Mesendoderm (in vitro differentiated cells): ENCODE data around the gene CAMKMT.
"Not testable (repeated sequence)": the region's sequence is repeated elsewhere in the genome, so short reads cannot be mapped to it uniquely, and the experiment has no call there.

Experiments used
- DNase-seq: peaks from one replicate; pipeline ENCODE4 v3.0.0; 2013
- H2AK5ac ChIP-seq: 2 replicates; pipeline ENCODE4 v1.6.1; 2013; ENCODE audit warnings: low read length, inconsistent platforms
- H2BK120ac ChIP-seq: 2 replicates; pipeline ENCODE4 v1.6.1; 2013; ENCODE audit warnings: low read depth, mild to moderate bottlenecking, low read length, moderate library complexity, mixed read lengths
- H2BK15ac ChIP-seq: replicated peaks from 2 replicates; pipeline ENCODE4 v1.6.1; 2013; ENCODE audit warnings: low read depth, mild to moderate bottlenecking, moderate library complexity
- H2BK5ac ChIP-seq: 2 replicates; pipeline ENCODE4 v1.6.1; 2013; ENCODE audit warnings: low read length, inconsistent platforms
- H3K18ac ChIP-seq: 2 replicates; pipeline ENCODE4 v1.6.1; 2013; ENCODE audit warnings: mild to moderate bottlenecking, low read length, mixed read lengths
- H3K23ac ChIP-seq: one replicate; pipeline ENCODE4 v1.6.1; 2013; ENCODE audit warnings: low read length
- H3K27ac ChIP-seq: 2 replicates; pipeline ENCODE4 v1.5.1; 2013; ENCODE audit warnings: low read depth, mild to moderate bottlenecking, inconsistent platforms, low read length, moderate library complexity
- H3K27me3 ChIP-seq: 2 replicates; pipeline ENCODE4 v1.6.1; 2013; ENCODE audit warnings: low read length, control low read depth, mild to moderate bottlenecking, inconsistent platforms; ENCODE audit not compliant: insufficient read depth, poor library complexity
- H3K36me3 ChIP-seq: 2 replicates; pipeline ENCODE4 v1.6.1; 2013; ENCODE audit warnings: low read length, inconsistent platforms; ENCODE audit not compliant: control insufficient read depth, insufficient read depth
- H3K4ac ChIP-seq: one replicate; pipeline ENCODE4 v1.6.1; 2013; ENCODE audit warnings: low read depth, mild to moderate bottlenecking, low read length, moderate library complexity
- H3K4me1 ChIP-seq: 2 replicates; pipeline ENCODE4 v1.6.1; 2013; ENCODE audit warnings: low read depth, low read length, inconsistent platforms; ENCODE audit not compliant: control insufficient read depth
- H3K4me2 ChIP-seq: 2 replicates; pipeline ENCODE4 v1.6.1; 2013; ENCODE audit warnings: low read length
- H3K4me3 ChIP-seq: 2 replicates; pipeline ENCODE4 v1.5.1; 2013; ENCODE audit warnings: mild to moderate bottlenecking, low read length
- H3K56ac ChIP-seq: one replicate; pipeline ENCODE4 v1.6.1; 2013; ENCODE audit warnings: low read length
- H3K79me1 ChIP-seq: 2 replicates; pipeline ENCODE4 v1.6.1; 2013; ENCODE audit warnings: low read length, inconsistent platforms
- H3K79me2 ChIP-seq: 2 replicates; pipeline ENCODE4 v1.6.1; 2013; ENCODE audit warnings: mild to moderate bottlenecking, low read length; ENCODE audit not compliant: control insufficient read depth, insufficient read depth
- H3K9ac ChIP-seq: 2 replicates; pipeline ENCODE4 v1.6.1; 2013; ENCODE audit warnings: low read length, inconsistent platforms
- H4K5ac ChIP-seq: one replicate; pipeline ENCODE4 v1.6.1; 2013; ENCODE audit warnings: low read length
- H4K8ac ChIP-seq: one replicate; pipeline ENCODE4 v1.6.1; 2013; ENCODE audit warnings: low read depth, mild to moderate bottlenecking, control low read depth, low read length, moderate library complexity
- WGBS: extraction: QIAGEN DNeasy Blood & Tissue Kit; methylation state at CpG from one replicate; pipeline ENCODE4 v1.1.7; 2013; ENCODE audit warnings: low lambda C conversion rate, missing lambda C conversion rate; ENCODE audit not compliant: insufficient coverage; ENCODE audit errors: extremely low coverage; 5-methylcytosine and 5-hydroxymethylcytosine counted together

Gene CAMKMT

GRCh38 chr2:44377486-44377885 is 15.7 kb downstream of the CAMKMT start:
- H3K18ac ChIP-seq = no peak overlapping the region
- no peak overlapping the region for H2AK5ac ChIP-seq
- no peak overlapping the region for H4K5ac ChIP-seq
- no peak overlapping the region for H3K4me2 ChIP-seq
- no peaks in the 10 kb centered on the region for H3K36me3 ChIP-seq
- H3K9ac ChIP-seq = no peak overlapping the region
- no peak overlapping the region for H2BK15ac ChIP-seq
- no peak overlapping the region for H3K56ac ChIP-seq
- H3K23ac ChIP-seq = no peak overlapping the region
- H4K8ac ChIP-seq = no peak overlapping the region
- no peak overlapping the region for H2BK120ac ChIP-seq
- no peak overlapping the region for H3K4ac ChIP-seq
- H3K4me1 ChIP-seq = no peaks in the 10 kb centered on the region
- H3K4me3 ChIP-seq = no peak overlapping the region
- no peak overlapping the region for H3K27ac ChIP-seq
- no CpG with 5 or more reads among the region's 2 CpGs for WGBS
- no peak for DNase-seq
- no peaks in the 10 kb centered on the region for H3K27me3 ChIP-seq
- no peaks in the 10 kb centered on the region for H3K79me2 ChIP-seq
- no peaks in the 10 kb centered on the region for H3K79me1 ChIP-seq
- no peak overlapping the region for H2BK5ac ChIP-seq

GRCh38 chr2:44385226-44385625 is 23.5 kb downstream of the CAMKMT start:
- not testable (repeated sequence) for H3K4me1 ChIP-seq, H3K4me3 ChIP-seq, H2BK5ac ChIP-seq, H4K5ac ChIP-seq, DNase-seq, H3K79me2 ChIP-seq, H2BK120ac ChIP-seq, H3K9ac ChIP-seq, H3K27me3 ChIP-seq, H3K4ac ChIP-seq, H4K8ac ChIP-seq, H3K79me1 ChIP-seq, H3K18ac ChIP-seq, H3K27ac ChIP-seq, H3K4me2 ChIP-seq, H2BK15ac ChIP-seq, H2AK5ac ChIP-seq, H3K56ac ChIP-seq, H3K23ac ChIP-seq, H3K36me3 ChIP-seq
- no CpG with 5 or more reads among the region's 2 CpGs for WGBS

- Histone ChIP-seq H3K4me2 (no peak overlapping the region), H3K56ac (no peak overlapping the region), H3K27me3 (no peaks in the 10 kb centered on the region), H2BK120ac (no peak overlapping the region), H3K18ac (no peak overlapping the region), H3K79me1 (no peaks in the 10 kb centered on the region), H2BK15ac (no peak overlapping the region), H3K9ac (no peak overlapping the region), H3K4ac (no peak overlapping the region), H3K4me1 (no peaks in the 10 kb centered on the region), H2BK5ac (no peak overlapping the region), H3K4me3 (no peak overlapping the region), H4K8ac (no peak overlapping the region), H2AK5ac (no peak overlapping the region), H3K27ac (no peak overlapping the region), H3K36me3 (no peaks in the 10 kb centered on the region), H3K79me2 (no peaks in the 10 kb centered on the region), H3K23ac (no peak overlapping the region), H4K5ac (no peak overlapping the region)
- no CpG with 5 or more reads among the region's 4 CpGs for WGBS
- no peak for DNase-seq
Measured at GRCh38 chr2:44388877-44389276, 27.1 kb downstream of the CAMKMT start.

GRCh38 chr2:44389895-44390294 is 28.1 kb downstream of the CAMKMT start:
- Histone ChIP-seq H2BK120ac (no peak overlapping the region), H3K4me3 (no peak overlapping the region), H3K23ac (no peak overlapping the region), H4K5ac (no peak overlapping the region), H3K79me1 (no peaks in the 10 kb centered on the region), H3K18ac (no peak overlapping the region), H3K27me3 (no peaks in the 10 kb centered on the region), H3K4ac (no peak overlapping the region), H3K9ac (no peak overlapping the region), H3K4me1 (no peaks in the 10 kb centered on the region), H3K56ac (no peak overlapping the region), H3K27ac (no peak overlapping the region), H3K36me3 (no peaks in the 10 kb centered on the region), H3K4me2 (no peak overlapping the region), H2AK5ac (no peak overlapping the region), H2BK5ac (no peak overlapping the region), H3K79me2 (no peaks in the 10 kb centered on the region), H2BK15ac (no peak overlapping the region), H4K8ac (no peak overlapping the region)
- WGBS = no CpG with 5 or more reads among the region's 1 CpG
- DNase-seq = no peak

- H2AK5ac ChIP-seq = no peak overlapping the region
- H3K4me1 ChIP-seq = no peaks in the 10 kb centered on the region
- H3K27ac ChIP-seq = no peak overlapping the region
- no peak overlapping the region for H2BK15ac ChIP-seq
- H3K56ac ChIP-seq = no peak overlapping the region
- no peak overlapping the region for H3K4ac ChIP-seq
- no peaks in the 10 kb centered on the region for H3K79me2 ChIP-seq
- no peak overlapping the region for H3K9ac ChIP-seq
- no peak overlapping the region for H3K4me3 ChIP-seq
- no peak overlapping the region for H4K8ac ChIP-seq
- no peaks in the 10 kb centered on the region for H3K79me1 ChIP-seq
- H2BK5ac ChIP-seq = no peak overlapping the region
- DNase-seq = peak; percentile 21
- WGBS = no CpG with 5 or more reads among the region's 3 CpGs
- H4K5ac ChIP-seq = no peak overlapping the region
- H3K36me3 ChIP-seq = no peaks in the 10 kb centered on the region
- H3K4me2 ChIP-seq = no peak overlapping the region
- no peak overlapping the region for H3K23ac ChIP-seq
- no peak overlapping the region for H3K18ac ChIP-seq
- H3K27me3 ChIP-seq = no peaks in the 10 kb centered on the region
- H2BK120ac ChIP-seq = no peak overlapping the region
Measured at GRCh38 chr2:44392338-44392943, 30.7 kb downstream of the CAMKMT start.
